Large intestine (tissue), 3 donors: Measurements from ENCODE around the gene UGT1A5. TPM values are rescaled to one million over a fixed set of nuclear protein-coding genes. Genes with fewer than 3 reads are reported as not detected.

ENCODE experiments used
- DNase-seq, 2 donors: peaks; one replicate each; pipeline versions ENCODE4 v3.0.0 to v3.0.0-alpha.2; 2013
- H3K27ac ChIP-seq: one replicate; pipeline ENCODE4 v1.5.1; 2013; ENCODE audit warnings: low read length
- H3K27me3 ChIP-seq: 2 replicates; pipeline ENCODE4 v1.6.1; 2013; ENCODE audit warnings: low read length; ENCODE audit not compliant: control insufficient read depth, insufficient read depth
- H3K36me3 ChIP-seq: 2 replicates; pipeline ENCODE4 v1.6.1; 2013; ENCODE audit warnings: low read length; ENCODE audit not compliant: control insufficient read depth, insufficient read depth
- H3K4me1 ChIP-seq: one replicate; pipeline ENCODE4 v1.6.1; 2013; ENCODE audit warnings: low read length; ENCODE audit not compliant: control insufficient read depth, insufficient read depth
- H3K4me3 ChIP-seq: one replicate; pipeline ENCODE4 v1.5.1; 2013; ENCODE audit warnings: low read length
- H3K9me3 ChIP-seq: one replicate; pipeline ENCODE4 v1.6.1; 2013; ENCODE audit warnings: mild to moderate bottlenecking, low read depth, low read length, moderate library complexity; ENCODE audit not compliant: control insufficient read depth
- WGBS: methylation state at CpG from one replicate; pipeline ENCODE4 v1.1.5; 2013; ENCODE audit warnings: low lambda C conversion rate; ENCODE audit not compliant: insufficient coverage; 5-methylcytosine and 5-hydroxymethylcytosine counted together
- polyA plus RNA-seq: library from polyadenylated mRNA; unstranded; fragments of 120-200 nt; gene quantifications from one replicate; pipeline ENCODE4 v1.2.1, GENCODE V29; 2013

The UGT1A5 gene
- polyA plus RNA-seq, 1 donor: 0.15 TPM

- H3K4me3 ChIP-seq: no peak overlapping the region
- H3K4me1 ChIP-seq: no peaks in the 10 kb centered on the region
- no CpG with 5 or more reads among the region's 4 CpGs for WGBS
- no peaks in the 10 kb centered on the region for H3K36me3 ChIP-seq
- H3K9me3 ChIP-seq: no peaks in the 10 kb centered on the region
- no peak overlapping the region for H3K27ac ChIP-seq
- no peaks in the 10 kb centered on the region for H3K27me3 ChIP-seq
- DNase-seq: no peak
Measured at GRCh38 chr2:233680361-233681045, 32.2 kb upstream of the UGT1A5 start.

DNA sequence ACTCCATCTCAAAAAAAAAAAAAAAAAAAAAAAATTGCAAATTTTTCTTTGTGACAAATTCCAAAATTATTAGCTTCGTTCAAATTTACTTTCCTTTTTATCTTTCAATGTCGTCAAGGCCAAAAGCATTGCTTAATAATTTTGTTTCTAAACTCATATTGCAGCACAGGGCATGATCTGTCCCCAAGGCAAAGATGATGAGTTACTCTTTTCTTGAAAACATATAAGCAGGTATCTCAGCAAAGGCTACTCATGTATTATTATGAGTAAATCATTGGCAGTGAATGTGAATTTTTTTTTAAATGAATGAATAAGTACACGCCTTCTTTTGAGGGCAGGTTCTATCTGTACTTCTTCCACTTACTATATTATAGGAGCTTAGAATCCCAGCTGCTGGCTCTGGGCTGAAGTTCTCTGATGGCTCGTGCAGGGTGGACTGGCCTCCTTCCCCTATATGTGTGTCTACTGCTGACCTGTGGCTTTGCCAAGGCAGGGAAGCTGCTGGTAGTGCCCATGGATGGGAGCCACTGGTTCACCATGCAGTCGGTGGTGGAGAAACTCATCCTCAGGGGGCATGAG is 31.1 kb upstream of the UGT1A5 start, which contains the start of gene UGT1A7:
TSS of gene UGT1A7 (plus strand) at position 381 of the 579 bp plus-strand sequence. CDS start at position 418, 37 bp downstream.
- H3K27me3 ChIP-seq: no peaks in the 10 kb centered on the region
- H3K4me3 ChIP-seq: no peak within 1 kb of the TSS
- no peaks in the 10 kb centered on the region for H3K36me3 ChIP-seq
- no peak for DNase-seq
- H3K9me3 ChIP-seq: no peaks in the 10 kb centered on the region
- 44% methylated on average over 2 of the region's 5 CpGs for WGBS
- no peak within 1 kb of the TSS for H3K27ac ChIP-seq
- no peaks in the 10 kb centered on the region for H3K4me1 ChIP-seq

DNA sequence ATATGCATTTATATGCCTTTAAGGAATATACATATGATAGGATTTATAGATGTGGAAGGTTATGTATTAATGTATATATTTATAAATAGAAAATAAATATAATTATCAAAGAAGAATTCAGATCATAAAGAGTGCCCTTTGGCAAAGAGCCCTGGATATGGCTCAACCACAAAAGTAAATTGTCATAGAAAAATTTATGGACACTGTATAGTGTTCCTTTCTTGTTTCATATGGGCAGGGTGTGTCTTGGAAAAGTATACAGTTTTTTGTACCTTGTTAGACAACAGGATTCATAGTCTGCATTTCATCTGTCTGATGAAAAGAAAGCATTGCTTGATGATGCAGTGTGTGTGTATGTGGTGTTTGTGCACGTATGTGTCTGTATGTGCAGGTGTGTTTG is 28.1 kb upstream of the UGT1A5 start:
- Histone ChIP-seq H3K9me3 (no peaks in the 10 kb centered on the region), H3K36me3 (no peaks in the 10 kb centered on the region), H3K27me3 (no peaks in the 10 kb centered on the region), H3K4me3 (no peak overlapping the region), H3K27ac (no peak overlapping the region), H3K4me1 (no peaks in the 10 kb centered on the region)
- no peak for DNase-seq
- WGBS: no CpG with 5 or more reads among the region's 1 CpG

GRCh38 chr2:233686928-233687327 is 25.8 kb upstream of the UGT1A5 start:
- H3K27ac ChIP-seq: no peak overlapping the region
- H3K36me3 ChIP-seq: no peaks in the 10 kb centered on the region
- H3K4me3 ChIP-seq: no peak overlapping the region
- no peak for DNase-seq
- H3K27me3 ChIP-seq: no peaks in the 10 kb centered on the region
- no CpG with 5 or more reads among the region's 5 CpGs for WGBS
- H3K4me1 ChIP-seq: no peaks in the 10 kb centered on the region
- H3K9me3 ChIP-seq: no peaks in the 10 kb centered on the region

GRCh38 chr2:233688341-233688740 is 24.4 kb upstream of the UGT1A5 start:
- WGBS: 85% methylated on average over 4 of the region's 5 CpGs
- no peaks in the 10 kb centered on the region for H3K9me3 ChIP-seq
- DNase-seq: no peak
- no peaks in the 10 kb centered on the region for H3K4me1 ChIP-seq
- no peak overlapping the region for H3K27ac ChIP-seq
- H3K27me3 ChIP-seq: no peaks in the 10 kb centered on the region
- H3K4me3 ChIP-seq: no peak overlapping the region
- H3K36me3 ChIP-seq: no peaks in the 10 kb centered on the region

GRCh38 chr2:233689031-233689430 is 23.7 kb upstream of the UGT1A5 start:
- Histone ChIP-seq H3K4me3 (no peak overlapping the region), H3K27me3 (no peaks in the 10 kb centered on the region), H3K36me3 (no peaks in the 10 kb centered on the region), H3K4me1 (no peaks in the 10 kb centered on the region), H3K9me3 (no peaks in the 10 kb centered on the region), H3K27ac (no peak overlapping the region)
- DNase-seq: no peak

DNA sequence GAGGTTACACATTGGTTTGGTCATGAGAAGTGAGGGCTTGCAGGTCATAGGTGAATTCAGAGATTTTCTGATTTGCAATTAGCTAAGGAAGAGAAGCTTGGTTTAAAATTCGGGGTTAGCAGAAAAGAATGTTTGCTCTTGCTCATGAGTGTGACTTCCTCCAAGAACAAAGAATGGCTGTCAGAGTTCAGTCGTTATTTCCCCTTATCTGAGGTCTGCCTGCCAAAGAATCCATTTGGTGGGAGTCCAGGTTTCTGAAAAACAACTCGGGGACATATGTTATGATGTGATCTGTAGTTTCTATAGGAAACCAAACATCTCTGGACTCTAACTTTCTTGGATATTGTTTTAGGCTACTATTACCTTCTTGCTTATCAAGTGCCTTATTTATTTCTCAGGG is 23.2 kb upstream of the UGT1A5 start:
- WGBS: no CpG with 5 or more reads among the region's 3 CpGs
- H3K27ac ChIP-seq: no peak overlapping the region

GRCh38 chr2:233690444-233690843 is 22.3 kb upstream of the UGT1A5 start:
- Histone ChIP-seq H3K9me3 (no peaks in the 10 kb centered on the region), H3K4me3 (no peak overlapping the region), H3K4me1 (no peaks in the 10 kb centered on the region), H3K27me3 (no peaks in the 10 kb centered on the region), H3K36me3 (no peaks in the 10 kb centered on the region), H3K27ac (no peak overlapping the region)
- no CpG with 5 or more reads among the region's 4 CpGs for WGBS
- DNase-seq: no peak

More for the DNA sequence above, 23.2 kb upstream of the UGT1A5 start:
- H3K27me3 ChIP-seq: no peaks in the 10 kb centered on the region
- no peaks in the 10 kb centered on the region for H3K36me3 ChIP-seq
- H3K9me3 ChIP-seq: no peaks in the 10 kb centered on the region
- no peaks in the 10 kb centered on the region for H3K4me1 ChIP-seq
- no peak for DNase-seq
- no peak overlapping the region for H3K4me3 ChIP-seq

DNA sequence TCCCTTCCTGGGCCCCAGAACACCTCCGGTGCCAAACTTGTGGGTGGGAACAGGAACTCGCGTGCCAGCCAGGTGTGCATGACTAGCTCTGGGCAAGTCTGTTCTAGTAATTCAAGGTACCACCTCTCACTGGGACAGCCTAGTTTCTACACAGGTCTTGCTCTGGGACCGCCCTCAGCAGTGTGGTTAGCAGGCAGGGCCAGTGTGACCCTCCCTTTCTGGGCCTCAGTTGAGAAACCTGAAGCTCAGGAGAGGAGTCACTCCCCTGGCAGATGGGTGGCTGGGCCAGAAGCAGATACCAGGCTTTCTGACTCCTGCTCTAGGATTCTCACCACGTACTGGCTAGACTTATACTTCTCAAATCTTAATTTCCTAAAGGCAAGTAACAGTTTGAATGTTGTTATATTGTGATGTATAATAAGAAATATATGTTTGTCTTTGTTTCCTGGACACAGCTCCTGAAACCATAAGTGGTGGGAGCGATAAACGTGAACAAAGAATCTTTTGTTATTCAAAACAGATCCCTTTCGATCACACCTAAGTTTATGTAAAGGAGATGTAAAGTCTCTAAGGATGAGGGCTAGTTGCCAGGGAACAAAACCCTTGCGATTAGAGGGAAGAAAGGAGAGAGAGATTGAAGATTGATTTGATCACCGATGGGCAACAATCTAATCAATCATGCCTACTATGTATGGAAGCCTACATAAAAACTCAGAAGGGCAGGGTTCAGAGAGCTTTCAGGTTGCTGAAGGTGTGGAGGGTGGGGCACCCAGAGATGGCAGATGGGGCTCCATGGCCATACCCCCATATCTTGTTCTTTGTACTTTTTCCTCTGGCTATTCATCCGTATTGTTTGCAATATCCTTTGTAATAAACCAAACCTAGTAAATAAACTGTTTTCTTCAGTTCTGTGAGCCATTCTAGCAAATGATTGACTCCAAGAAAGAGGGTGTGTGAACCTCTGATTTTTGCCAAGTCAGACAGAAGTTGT is 21.0 kb upstream of the UGT1A5 start:
- 83% methylated on average over 2 of the region's 11 CpGs for WGBS
- H3K4me3 ChIP-seq: no peak overlapping the region
- DNase-seq: no peak
- no peaks in the 10 kb centered on the region for H3K9me3 ChIP-seq
- no peaks in the 10 kb centered on the region for H3K27me3 ChIP-seq
- H3K36me3 ChIP-seq: no peaks in the 10 kb centered on the region
- H3K27ac ChIP-seq: no peak overlapping the region
- H3K4me1 ChIP-seq: no peaks in the 10 kb centered on the region

DNA sequence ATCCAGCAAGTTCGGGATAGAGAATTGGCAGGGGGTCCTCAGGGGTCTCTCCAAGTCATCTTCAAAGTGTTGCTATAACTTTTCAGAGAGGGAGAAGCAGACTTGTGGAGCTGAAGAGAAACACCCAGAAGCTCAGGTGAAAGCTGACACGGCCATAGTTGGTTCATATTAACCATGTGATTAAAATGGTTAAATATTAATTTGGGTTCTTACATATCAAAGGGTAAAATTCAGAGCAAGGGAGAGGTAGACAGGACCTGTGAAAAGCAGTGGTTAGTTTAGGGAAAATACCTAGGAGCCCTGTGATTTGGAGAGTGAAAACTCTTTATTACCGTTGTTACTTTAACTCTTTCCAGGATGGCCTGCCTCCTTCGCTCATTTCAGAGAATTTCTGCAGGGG is 20.1 kb upstream of the UGT1A5 start, which contains the start of gene UGT1A6:
TSS of gene UGT1A6 (plus strand) at position 243 of the 400 bp plus-strand sequence. CDS start at position 358, 115 bp downstream.
- Histone ChIP-seq H3K9me3 (no peaks in the 10 kb centered on the region), H3K4me3 (no peak within 1 kb of the TSS), H3K4me1 (no peaks in the 10 kb centered on the region), H3K27me3 (no peaks in the 10 kb centered on the region), H3K27ac (no peak within 1 kb of the TSS), H3K36me3 (no peaks in the 10 kb centered on the region)
- DNase-seq: no peak
- WGBS: 20% methylated on average over 1 of the region's 4 CpGs
